PC-3 (cell line): ENCODE results near the gene NUPR1. TPM values are rescaled to one million over a fixed set of nuclear protein-coding genes. Genes with fewer than 3 reads are reported as not detected.

ENCODE experiments used
- ATAC-seq: fragments of 200-7000 bp; cut with Tn5 transposase; 2 replicates; pipeline ENCODE4 v1.9.1; 2020; ENCODE audit warnings: mild to moderate bottlenecking, moderate library complexity
- BruUV-seq: library from RNA; stranded (reverse); fragments of 400-500 nt; replicated peaks from 2 replicates; lab custom pipeline; 2021; lab: Mats Ljungman, UMichigan
- CTCF ChIA-PET: fragments of 300-600 bp; sonication (Branson Sonifier 250); formaldehyde crosslinking; loops from one replicate; lab custom pipeline; 2022; ENCODE audit warnings: antibody characterized with exemption; lab: Charles Lee
- POLR2A ChIA-PET: fragments of 300-600 bp; sonication (Branson Sonifier 250); formaldehyde crosslinking; loops from one replicate; lab custom pipeline; 2022; ENCODE audit warnings: antibody characterized with exemption; ENCODE audit not compliant: unreplicated experiment; lab: Charles Lee
- DNase-seq: peaks from one replicate; pipeline ENCODE4 v3.0.0-alpha.2; 2015
- H2AFZ ChIP-seq: fragments of 300-600 bp; sonication (generic); 2 replicates; pipeline ENCODE4 v1.6.0; 2016; ENCODE audit warnings: antibody characterized with exemption, low read length
- H3F3A ChIP-seq: fragments of 300-600 bp; sonication (generic); one replicate; pipeline ENCODE4 v1.6.0; 2017; ENCODE audit warnings: antibody characterized with exemption, low read length, control low read depth, mild to moderate bottlenecking; ENCODE audit not compliant: unreplicated experiment
- H3K27ac ChIP-seq: fragments of 300-600 bp; sonication (generic); 2 replicates; pipeline ENCODE4 v1.5.1; 2016; ENCODE audit warnings: mild to moderate bottlenecking, low read length
- H3K27me3 ChIP-seq: fragments of 300-600 bp; sonication (generic); 2 replicates; pipeline ENCODE4 v1.6.1; 2016; ENCODE audit warnings: low read length, mixed read lengths
- H3K36me3 ChIP-seq: fragments of 300-600 bp; sonication (generic); 2 replicates; pipeline ENCODE4 v1.6.1; 2016; ENCODE audit warnings: low read depth, mixed run types, low read length, mixed read lengths
- H3K4me1 ChIP-seq: fragments of 300-600 bp; sonication (generic); 2 replicates; pipeline ENCODE4 v1.5.1; 2016; ENCODE audit warnings: low read length; ENCODE audit not compliant: insufficient read depth
- H3K4me2 ChIP-seq: fragments of 300-600 bp; sonication (generic); 2 replicates; pipeline ENCODE4 v1.6.0; 2016; ENCODE audit warnings: low read length
- H3K4me3 ChIP-seq: fragments of 300-600 bp; sonication (generic); 2 replicates; pipeline ENCODE4 v1.5.1; 2016; ENCODE audit warnings: mild to moderate bottlenecking, low read length, mixed read lengths
- H3K79me2 ChIP-seq: fragments of 300-600 bp; sonication (generic); 2 replicates; pipeline ENCODE4 v1.6.1; 2017; ENCODE audit warnings: low read length, mixed read lengths
- H3K9ac ChIP-seq: fragments of 300-600 bp; sonication (generic); 2 replicates; pipeline ENCODE4 v1.6.0; 2016; ENCODE audit warnings: mild to moderate bottlenecking, low read length
- H3K9me2 ChIP-seq: fragments of 300-600 bp; sonication (generic); replicated peaks from 2 replicates; pipeline ENCODE4 v1.6.1; 2016; ENCODE audit warnings: mixed run types, low read length, mixed read lengths
- H3K9me3 ChIP-seq: fragments of 300-600 bp; sonication (generic); 2 replicates; pipeline ENCODE4 v1.6.1; 2016; ENCODE audit warnings: low read length, mixed read lengths
- H4K20me1 ChIP-seq: fragments of 300-600 bp; sonication (generic); 2 replicates; pipeline ENCODE4 v1.6.1; 2016; ENCODE audit warnings: low read length, mixed read lengths
- CTCF ChIP-seq: fragments of 300-600 bp; sonication (generic); conservative IDR thresholded peaks from 2 replicates; pipeline ENCODE4 v1.5.1; 2017; ENCODE audit warnings: antibody characterized with exemption, low read depth, mild to moderate bottlenecking, low read length
- EZH2 ChIP-seq: fragments of 300-600 bp; sonication (generic); IDR thresholded peaks from one replicate; pipeline ENCODE4 v1.6.1; 2017; ENCODE audit warnings: antibody characterized with exemption, mild to moderate bottlenecking, low read length; ENCODE audit not compliant: unreplicated experiment
- EZH2phosphoT487 ChIP-seq: fragments of 300-600 bp; sonication (generic); IDR thresholded peaks from 2 replicates; pipeline ENCODE4 v1.6.1; 2018; ENCODE audit warnings: mild to moderate bottlenecking, antibody characterized with exemption, low read length, borderline replicate concordance
- intact Hi-C: fragments of 100-400 bp; cut with micrococcal nuclease; formaldehyde crosslinking; loops from 2 replicates; pipeline ENCODE4 v1.9.0; 2023
- total RNA-seq: library from RNA; depleted of rRNA; stranded (reverse); fragments of >200 nt; gene quantifications from 2 replicates; pipeline ENCODE4 v1.2.3, GENCODE V29; 2014

NUPR1 gene
- total RNA-seq, 1 experiment from 2014 or later, result 16.5 TPM

GRCh38 chr16:28498666-28499381 lies 40.0 kb downstream of the NUPR1 start:
- ChIA-PET CTCF (no interaction called here), POLR2A (no interaction called here)
- no peaks in the 10 kb centered on the region for H3K9me2 ChIP-seq
- no peak overlapping the region for H2AFZ ChIP-seq
- no peak overlapping the region for H3K9ac ChIP-seq
- intact Hi-C loops, result no loop called here
- H3F3A ChIP-seq, result no peaks in the 10 kb centered on the region
- H3K4me2 ChIP-seq, result no peak overlapping the region
- no peak for TF ChIP-seq EZH2
- no peak for TF ChIP-seq CTCF
- no peak for TF ChIP-seq EZH2phosphoT487
- no peaks in the 10 kb centered on the region for H3K9me3 ChIP-seq
- no peaks in the 10 kb centered on the region for H3K4me1 ChIP-seq
- H3K4me3 ChIP-seq, result no peak overlapping the region
- H3K27ac ChIP-seq, result no peak overlapping the region
- BruUV-seq, result no TSS peak
- H3K79me2 ChIP-seq, result no peaks in the 10 kb centered on the region
- DNase-seq, result no peak
- no peaks in the 10 kb centered on the region for H3K36me3 ChIP-seq
- H3K27me3 ChIP-seq, result no peaks in the 10 kb centered on the region
- no peak for ATAC-seq
- H4K20me1 ChIP-seq, result no peaks in the 10 kb centered on the region

GRCh38 chr16:28497861-28498599 lies 40.7 kb downstream of the NUPR1 start:
- H3K9me2 ChIP-seq, result no peaks in the 10 kb centered on the region
- TF ChIP-seq CTCF (no peak), EZH2phosphoT487 (no peak), EZH2 (no peak)
- intact Hi-C loops, result no loop called here
- H3K4me2 ChIP-seq, result no peak overlapping the region
- POLR2A ChIA-PET, result no interaction called here
- CTCF ChIA-PET, result no interaction called here
- H3K4me1 ChIP-seq, result no peaks in the 10 kb centered on the region
- no peak overlapping the region for H3K27ac ChIP-seq
- no TSS peak for BruUV-seq
- H3K9ac ChIP-seq, result no peak overlapping the region
- H3F3A ChIP-seq, result no peaks in the 10 kb centered on the region
- DNase-seq, result no peak
- H3K27me3 ChIP-seq, result no peaks in the 10 kb centered on the region
- no peak overlapping the region for H3K4me3 ChIP-seq
- no peak overlapping the region for H2AFZ ChIP-seq
- no peaks in the 10 kb centered on the region for H4K20me1 ChIP-seq
- H3K9me3 ChIP-seq, result no peaks in the 10 kb centered on the region
- no peak for ATAC-seq
- no peaks in the 10 kb centered on the region for H3K79me2 ChIP-seq
- H3K36me3 ChIP-seq, result no peaks in the 10 kb centered on the region

- intact Hi-C loops, result no loop called here
- H3K79me2 ChIP-seq, result no peaks in the 10 kb centered on the region
These were observed 41.4 kb downstream of the NUPR1 start for GRCh38 chr16:28497386-28497785.

More at GRCh38 chr16:28497386-28497785, 41.4 kb downstream of the NUPR1 start:
- H3K27ac ChIP-seq, result no peak overlapping the region
- no peak for ATAC-seq
- ChIA-PET POLR2A (no interaction called here), CTCF (no interaction called here)
- H3K9me3 ChIP-seq, result no peaks in the 10 kb centered on the region
- H3K9me2 ChIP-seq, result no peaks in the 10 kb centered on the region
- no peak overlapping the region for H3K9ac ChIP-seq
- no peak for TF ChIP-seq EZH2
- TF ChIP-seq EZH2phosphoT487, result no peak
- TF ChIP-seq CTCF, result no peak
- no peaks in the 10 kb centered on the region for H4K20me1 ChIP-seq
- H3K4me3 ChIP-seq, result no peak overlapping the region
- DNase-seq, result no peak
- H2AFZ ChIP-seq, result no peak overlapping the region
- no peak overlapping the region for H3K4me2 ChIP-seq
- H3F3A ChIP-seq, result no peaks in the 10 kb centered on the region
- no peaks in the 10 kb centered on the region for H3K27me3 ChIP-seq
- no peaks in the 10 kb centered on the region for H3K4me1 ChIP-seq
- no TSS peak for BruUV-seq
- H3K36me3 ChIP-seq, result no peaks in the 10 kb centered on the region
